GM12865 (cell line): ENCODE results near the gene PDE4DIP.
"Not testable (repeated sequence)": the region's sequence is repeated elsewhere in the genome, so short reads cannot be mapped to it uniquely, and the experiment has no call there.

Source experiments
- DNase-seq: peaks from one replicate; pipeline ENCODE4 v3.0.0; 2010; ENCODE audit warnings: low read depth
- H3K4me3 ChIP-seq: 2 replicates; pipeline ENCODE4 v1.5.1; 2011; ENCODE audit warnings: mild to moderate bottlenecking, low read depth, low read length, control low read depth

The PDE4DIP gene

GRCh38 chr1:148844220-148844619 lies at the start of gene PDE4DIP:
TSS of gene PDE4DIP (plus strand) at chr1:148844428. CDS start at chr1:148844775, 347 bp downstream.
- not testable (repeated sequence) for DNase-seq

GRCh38 chr1:148808268-148808928 lies 35.8 kb upstream of the PDE4DIP start:
- DNase-seq, H3K4me3 ChIP-seq: not testable (repeated sequence)

More at GRCh38 chr1:148844220-148844619, at the start of gene PDE4DIP:
- H3K4me3 ChIP-seq: not testable (repeated sequence)

GRCh38 chr1:148808929-148809283 lies 35.3 kb upstream of the PDE4DIP start:
- DNase-seq, H3K4me3 ChIP-seq: not testable (repeated sequence)

- H3K4me3 ChIP-seq: not testable (repeated sequence)
These were observed 22.0 kb upstream of the PDE4DIP start for GRCh38 chr1:148822180-148822579.

GRCh38 chr1:148823822-148824221 lies 20.4 kb upstream of the PDE4DIP start:
- not testable (repeated sequence) for H3K4me3 ChIP-seq, DNase-seq

More at GRCh38 chr1:148822180-148822579, 22.0 kb upstream of the PDE4DIP start:
- not testable (repeated sequence) for DNase-seq

GRCh38 chr1:148825029-148825428 lies 19.2 kb upstream of the PDE4DIP start:
- not testable (repeated sequence) for H3K4me3 ChIP-seq, DNase-seq

GRCh38 chr1:148828531-148828930 lies 15.7 kb upstream of the PDE4DIP start:
- H3K4me3 ChIP-seq, DNase-seq: not testable (repeated sequence)

GRCh38 chr1:148828962-148829361 lies 15.3 kb upstream of the PDE4DIP start:
- not testable (repeated sequence) for H3K4me3 ChIP-seq, DNase-seq

- not testable (repeated sequence) for H3K4me3 ChIP-seq
These were observed 14.9 kb upstream of the PDE4DIP start for GRCh38 chr1:148829365-148829764.

GRCh38 chr1:148841262-148841661 lies 3.0 kb upstream of the PDE4DIP start:
- not testable (repeated sequence) for DNase-seq, H3K4me3 ChIP-seq

More at GRCh38 chr1:148829365-148829764, 14.9 kb upstream of the PDE4DIP start:
- DNase-seq: not testable (repeated sequence)

GRCh38 chr1:148844651-148845050 lies 423 bp downstream of the PDE4DIP start:
- not testable (repeated sequence) for H3K4me3 ChIP-seq, DNase-seq

- H3K4me3 ChIP-seq, DNase-seq: not testable (repeated sequence)
These were observed 840 bp downstream of the PDE4DIP start for GRCh38 chr1:148845068-148845467.

- not testable (repeated sequence) for H3K4me3 ChIP-seq, DNase-seq
These were observed 6.1 kb downstream of the PDE4DIP start for GRCh38 chr1:148850347-148850746.

- not testable (repeated sequence) for DNase-seq, H3K4me3 ChIP-seq
These were observed 6.6 kb downstream of the PDE4DIP start for GRCh38 chr1:148850840-148851239.

- not testable (repeated sequence) for H3K4me3 ChIP-seq, DNase-seq
These were observed 7.5 kb downstream of the PDE4DIP start for GRCh38 chr1:148851684-148852083.

GRCh38 chr1:148853363-148853762 lies 9.1 kb downstream of the PDE4DIP start:
- H3K4me3 ChIP-seq: not testable (repeated sequence)

GRCh38 chr1:148854063-148854462 lies 9.8 kb downstream of the PDE4DIP start:
- H3K4me3 ChIP-seq, DNase-seq: not testable (repeated sequence)

More at GRCh38 chr1:148853363-148853762, 9.1 kb downstream of the PDE4DIP start:
- not testable (repeated sequence) for DNase-seq

- not testable (repeated sequence) for H3K4me3 ChIP-seq, DNase-seq
These were observed 11.1 kb downstream of the PDE4DIP start for GRCh38 chr1:148855367-148855766.

GRCh38 chr1:148860049-148860448 lies 15.8 kb downstream of the PDE4DIP start:
- H3K4me3 ChIP-seq, DNase-seq: not testable (repeated sequence)

- DNase-seq: not testable (repeated sequence)
These were observed 16.5 kb downstream of the PDE4DIP start for GRCh38 chr1:148860579-148861259.

More at GRCh38 chr1:148860579-148861259, 16.5 kb downstream of the PDE4DIP start:
- not testable (repeated sequence) for H3K4me3 ChIP-seq
